SKM-1 (cell line): ENCODE measurements around the gene MORN5.

Source experiments
- DNase-seq: peaks from one replicate; lab custom pipeline; 2025; ENCODE audit not compliant: unreplicated experiment; lab: John Stamatoyannopoulos, UW

MORN5 gene

DNA sequence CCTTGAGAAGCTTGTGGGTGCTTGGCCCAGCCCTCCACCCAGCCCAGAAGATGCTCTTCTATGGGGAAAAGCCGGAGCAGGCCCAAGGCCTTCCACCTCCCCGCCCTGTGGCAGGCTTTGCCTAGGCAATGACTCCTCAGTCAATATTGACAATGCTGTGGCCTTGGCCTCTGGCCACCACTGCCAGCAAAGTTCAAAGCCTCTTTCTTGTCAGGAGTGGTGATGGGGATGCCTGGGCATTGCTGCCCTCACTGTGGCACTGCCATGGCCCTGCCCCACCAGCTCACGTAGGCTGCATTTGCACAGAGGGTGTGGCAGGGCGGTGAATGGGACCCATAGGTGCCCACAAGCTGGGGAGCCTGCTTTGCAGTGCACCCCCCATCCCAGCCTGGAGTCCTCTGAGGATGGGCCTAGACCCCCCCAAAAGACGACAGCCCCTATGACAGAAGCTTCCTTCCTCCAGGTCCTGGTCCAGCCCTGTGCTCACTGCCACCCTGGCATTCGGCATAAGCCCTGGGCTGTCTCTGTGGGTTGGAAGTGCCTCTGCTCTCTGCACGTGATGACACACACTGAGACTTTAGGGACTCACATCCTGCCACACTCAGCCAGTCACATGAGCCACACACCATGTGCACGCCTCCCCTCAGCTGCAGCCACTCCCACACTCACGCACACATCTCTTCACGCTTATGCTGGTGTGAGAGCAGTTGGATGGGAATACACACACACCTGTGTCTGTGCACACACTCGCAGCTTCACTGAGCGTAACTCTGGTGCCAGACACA, 31.1 kb downstream of the MORN5 start:
- no peak for DNase-seq

DNA sequence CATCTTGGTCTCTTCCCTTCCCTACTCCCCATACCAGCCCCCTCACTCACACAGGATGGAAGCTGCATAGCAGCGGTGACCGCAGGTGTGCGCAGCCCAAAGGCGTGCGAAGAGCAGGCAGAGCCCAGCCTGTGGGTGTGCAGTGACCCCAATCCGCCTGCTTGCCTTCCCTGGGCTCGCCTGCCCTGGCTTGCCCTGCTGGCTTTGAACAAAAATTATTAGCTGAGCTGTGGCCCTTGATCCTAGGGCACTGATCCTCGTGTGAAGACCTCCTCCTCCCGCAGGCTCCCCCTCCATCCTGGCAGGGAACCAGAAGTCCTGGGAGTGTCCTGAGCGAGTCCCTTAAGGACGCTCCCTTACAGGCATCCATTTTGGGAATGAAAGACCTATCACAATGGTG, 31.9 kb downstream of the MORN5 start:
- DNase-seq: no peak

DNA sequence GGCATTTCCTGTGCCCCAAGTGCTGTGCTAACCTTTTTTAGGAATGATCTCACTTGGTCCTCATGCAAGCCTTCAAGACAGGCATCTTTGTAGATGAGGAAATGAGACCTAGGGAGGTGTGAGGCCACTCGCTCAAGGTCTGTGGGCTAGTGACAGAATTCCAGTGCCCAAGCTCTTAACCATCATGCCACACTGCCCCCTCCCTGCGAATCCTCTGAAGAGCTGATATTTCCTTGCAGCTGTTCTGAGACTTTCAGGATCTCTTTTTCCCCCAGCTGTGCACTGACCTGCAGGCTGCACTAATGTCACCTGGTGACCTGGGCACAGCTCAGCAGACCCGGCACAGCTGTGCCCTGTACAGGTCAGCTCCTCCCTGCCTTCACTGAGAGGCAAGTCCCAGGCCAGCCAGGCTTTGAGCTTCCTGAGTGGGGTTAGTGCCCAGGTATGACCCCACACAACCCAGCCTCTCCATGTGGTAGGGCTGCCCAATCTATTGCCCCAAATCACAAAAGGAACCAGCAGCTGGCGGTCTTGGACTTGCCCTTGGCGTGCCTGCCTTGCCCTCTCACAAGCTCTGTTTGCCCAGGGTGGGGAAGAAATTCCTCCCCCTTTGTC, 32.7 kb downstream of the MORN5 start:
- DNase-seq: no peak

DNA sequence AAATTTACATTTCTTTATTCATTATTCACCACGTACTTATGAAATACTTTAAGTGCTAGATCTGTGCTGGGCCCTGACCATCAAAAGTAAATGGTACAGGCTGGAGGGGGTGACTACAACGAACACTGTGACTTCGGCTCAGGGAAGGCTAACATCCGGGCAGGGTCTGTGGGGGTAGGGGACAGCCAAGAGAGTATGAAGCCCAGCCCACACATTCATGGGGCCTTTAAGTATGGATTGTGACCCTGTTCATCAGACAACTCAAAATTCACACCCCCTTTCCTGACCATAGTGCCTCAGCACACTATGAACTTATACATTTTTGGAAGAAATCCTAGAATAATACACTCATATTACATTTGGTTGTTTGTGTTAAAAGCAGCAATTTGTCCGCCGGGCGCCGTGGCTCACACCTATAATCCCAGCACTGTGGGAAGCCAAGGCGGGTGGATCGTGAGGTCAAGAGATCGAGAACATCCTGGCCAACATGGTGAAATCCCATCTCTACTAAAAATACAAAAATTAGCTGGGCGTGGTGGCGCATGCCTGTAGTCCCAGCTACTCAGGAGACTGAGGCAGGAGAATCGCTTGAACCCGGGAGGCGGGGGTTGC, 33.3 kb downstream of the MORN5 start:
- DNase-seq: no peak

DNA sequence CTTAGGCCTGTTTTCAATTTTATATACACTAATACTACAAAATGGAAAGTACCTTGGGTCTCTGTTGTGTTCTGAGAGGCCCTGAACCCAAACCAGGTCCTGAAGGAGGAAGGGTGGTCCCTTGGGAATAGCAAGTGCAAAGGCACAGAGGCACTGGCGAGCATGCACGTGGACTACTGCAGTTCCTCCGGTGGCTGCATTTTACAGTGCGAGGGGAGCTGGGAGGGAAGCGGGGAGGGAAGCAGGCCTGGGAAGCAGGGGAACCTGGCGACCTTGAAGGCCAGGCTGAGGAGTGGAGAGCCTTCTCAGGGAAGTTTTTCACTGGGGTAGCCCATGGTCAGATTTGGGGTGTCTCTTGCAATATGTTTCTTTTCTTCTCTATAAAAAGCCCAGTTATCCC, 33.9 kb downstream of the MORN5 start:
- no peak for DNase-seq

DNA sequence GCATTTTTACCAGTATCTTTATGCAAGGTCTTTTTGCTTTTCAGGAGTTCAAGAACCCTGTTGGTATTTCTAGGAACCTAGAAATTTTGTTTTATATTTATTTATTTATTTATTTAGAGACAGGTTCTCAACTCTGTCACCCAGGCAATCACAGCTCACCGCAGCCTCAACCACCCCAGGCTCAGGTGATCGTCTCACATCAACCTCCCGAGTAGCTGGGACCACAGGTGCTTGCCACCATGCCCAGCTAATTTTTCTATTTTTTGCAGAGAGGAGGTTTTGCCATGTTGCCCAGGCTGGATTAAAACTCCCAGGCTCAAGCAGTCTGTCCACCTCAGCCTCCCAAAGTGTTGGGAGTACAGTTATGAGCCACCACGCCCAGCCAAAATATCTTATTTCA, 36.2 kb downstream of the MORN5 start:
- DNase-seq: no peak

DNA sequence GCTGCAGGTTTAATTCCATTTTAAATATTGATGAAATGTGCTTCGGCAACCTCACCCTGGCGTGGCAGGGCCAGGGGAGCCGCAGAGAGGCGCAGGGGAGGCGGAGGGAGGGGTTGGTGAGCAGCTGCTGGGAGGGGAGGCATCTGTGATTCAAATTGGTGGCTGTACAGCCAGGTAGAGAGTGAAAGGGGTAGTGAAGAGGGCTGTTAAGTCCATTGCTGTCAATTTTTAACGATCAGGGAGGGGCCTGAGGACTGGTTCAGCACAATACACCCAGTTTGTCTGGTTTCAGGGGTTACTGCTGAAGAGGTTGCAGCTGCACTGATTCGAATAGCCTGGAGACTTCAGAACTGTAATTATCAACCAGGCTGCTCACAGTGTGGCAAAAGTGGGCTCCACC, 37.7 kb downstream of the MORN5 start:
- no peak for DNase-seq

DNA sequence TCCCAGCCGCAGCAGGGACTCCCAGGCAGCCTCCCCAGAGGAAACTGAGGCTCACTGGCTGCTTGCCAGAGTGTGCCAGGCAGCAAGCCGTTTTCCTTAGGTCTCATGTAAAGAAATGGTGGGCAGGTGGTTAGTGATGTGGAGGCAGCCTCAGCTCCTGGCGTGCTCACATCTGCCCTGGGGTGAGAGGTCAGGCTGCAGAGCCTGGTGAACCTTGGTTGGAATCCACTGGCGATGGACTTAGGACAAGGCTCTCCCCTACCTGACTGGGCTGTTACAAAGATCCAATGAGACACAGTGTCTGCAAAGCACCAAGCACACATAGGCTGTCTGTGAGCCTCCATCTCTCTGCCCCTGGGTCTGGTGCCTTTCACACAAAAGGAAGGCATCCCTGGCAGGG, 38.2 kb downstream of the MORN5 start:
- no peak for DNase-seq

DNA sequence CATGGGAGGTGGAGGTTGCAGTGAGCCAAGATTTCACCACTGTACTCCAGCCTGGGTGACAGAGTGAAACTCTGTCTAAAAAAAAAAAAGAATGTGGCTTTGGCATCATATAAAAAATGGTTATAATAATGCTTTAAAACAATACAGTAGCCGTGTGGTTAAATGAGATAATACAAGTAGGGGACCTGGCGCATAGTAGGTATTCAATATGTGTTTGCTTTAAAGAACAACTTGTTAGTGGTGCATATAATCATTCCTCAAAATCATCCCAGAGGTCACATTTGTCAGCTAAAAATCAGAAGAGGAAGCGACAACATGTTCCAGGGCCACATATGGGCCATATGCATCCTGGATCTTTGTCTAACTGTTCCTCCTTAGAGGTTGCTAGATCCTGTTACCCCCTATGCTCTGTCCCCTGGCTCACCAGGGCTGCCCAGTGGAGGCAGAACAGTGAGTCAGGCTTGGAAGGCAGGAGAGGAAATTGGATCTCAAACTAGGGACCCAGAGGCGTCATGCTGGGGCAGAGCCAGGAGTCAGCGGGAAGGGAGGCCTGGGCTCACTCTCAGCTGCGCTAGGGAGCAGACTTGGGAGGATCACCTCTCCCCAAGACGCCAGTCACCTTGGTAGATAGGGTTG, 41.4 kb downstream of the MORN5 start:
- DNase-seq: no peak

DNA sequence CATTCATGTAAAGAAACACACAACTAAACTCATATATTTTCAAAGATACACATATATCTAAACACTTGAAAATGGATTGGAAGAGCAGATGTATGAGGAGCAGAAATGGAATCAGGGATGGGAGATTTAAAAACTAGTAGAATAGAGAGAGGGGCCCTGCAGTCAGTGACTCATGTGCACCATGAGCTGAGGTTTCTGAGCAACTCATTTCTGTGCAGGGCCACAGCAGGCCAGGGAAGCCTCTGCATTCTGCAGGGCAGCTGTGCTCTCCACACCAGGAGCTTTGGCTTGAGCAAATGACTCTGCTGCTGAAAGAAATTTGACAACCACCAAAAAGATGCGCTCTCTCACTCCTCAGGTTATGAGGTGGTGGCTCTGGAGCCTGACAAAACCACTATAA, 41.9 kb downstream of the MORN5 start:
- no peak for DNase-seq

DNA sequence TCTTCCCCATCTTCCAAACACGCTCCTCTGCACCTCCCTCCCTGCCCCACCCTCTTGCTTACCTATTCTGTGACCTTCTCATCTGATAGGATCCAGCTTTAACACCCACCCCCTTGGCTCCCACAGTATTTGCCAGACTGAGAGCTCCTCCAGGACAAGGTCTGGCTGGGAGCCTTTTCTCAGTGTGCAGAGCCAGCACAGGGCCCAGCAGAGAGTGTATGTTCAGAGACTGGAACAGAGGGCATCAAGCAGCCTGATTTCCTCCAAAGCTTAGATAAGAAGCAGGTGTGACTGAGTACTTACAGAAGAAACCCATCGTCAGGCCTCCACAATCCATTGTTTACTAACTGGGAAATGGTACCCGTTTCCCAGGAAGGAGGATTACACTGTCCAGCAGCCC, 42.4 kb downstream of the MORN5 start:
- no peak for DNase-seq

DNA sequence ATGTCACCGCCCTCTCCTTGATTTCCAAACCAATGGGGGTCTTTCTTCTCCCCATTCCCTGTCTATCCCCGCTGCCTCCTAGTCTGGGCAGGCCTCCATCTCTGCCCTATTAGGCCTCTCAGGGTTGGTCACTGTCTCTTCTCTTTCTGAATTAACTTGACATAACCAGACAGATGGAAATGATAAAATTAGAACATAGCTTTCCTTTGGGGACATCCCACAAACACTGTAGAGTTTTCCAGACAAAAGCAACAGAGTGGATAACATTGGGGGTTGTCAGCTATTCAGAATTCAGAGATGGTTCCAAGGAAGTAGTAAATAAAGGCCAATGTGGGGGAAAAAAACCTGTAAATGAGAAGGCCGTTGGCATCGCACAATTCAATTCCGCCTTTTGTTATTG, 44.3 kb downstream of the MORN5 start:
- DNase-seq: no peak

DNA sequence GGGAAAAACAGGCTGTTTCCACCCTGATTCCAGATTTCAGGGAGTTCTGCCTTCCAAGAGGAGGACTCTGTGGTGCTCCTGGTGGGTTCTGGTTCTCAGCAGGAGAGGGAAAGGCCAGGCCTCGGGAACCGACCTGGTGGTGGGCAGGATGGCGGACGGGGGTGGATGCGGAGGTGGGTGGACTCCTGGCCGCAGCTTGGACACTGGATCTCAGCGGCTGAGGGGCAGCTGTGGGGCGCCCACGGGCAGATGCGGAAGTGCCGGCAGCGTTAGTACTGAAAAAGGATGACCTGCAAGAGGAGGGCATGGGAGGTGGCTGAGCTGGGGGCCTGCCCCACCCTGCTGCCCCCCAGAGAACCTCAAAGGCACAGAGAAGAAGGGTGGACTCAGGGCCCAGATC, 44.8 kb downstream of the MORN5 start:
- no peak for DNase-seq

DNA sequence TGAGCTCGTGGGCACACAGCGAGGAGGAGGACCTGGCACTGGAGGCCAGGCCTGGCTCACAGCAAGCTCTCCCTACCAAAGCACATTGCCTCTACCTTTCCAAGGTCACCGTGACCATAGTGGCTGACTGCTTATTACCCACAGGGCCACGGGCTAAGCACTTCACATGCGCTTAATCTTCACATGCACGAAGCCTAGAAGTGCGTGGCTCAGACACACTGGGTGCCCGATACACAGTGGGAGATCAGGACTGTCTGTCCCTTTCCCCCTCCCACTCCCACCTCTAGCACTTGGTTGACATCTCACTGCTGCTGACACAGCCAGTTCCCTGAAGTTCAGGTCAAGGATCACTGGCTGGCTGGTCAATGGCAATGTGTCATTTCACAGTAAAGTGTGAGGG, 45.5 kb downstream of the MORN5 start:
- no peak for DNase-seq

DNA sequence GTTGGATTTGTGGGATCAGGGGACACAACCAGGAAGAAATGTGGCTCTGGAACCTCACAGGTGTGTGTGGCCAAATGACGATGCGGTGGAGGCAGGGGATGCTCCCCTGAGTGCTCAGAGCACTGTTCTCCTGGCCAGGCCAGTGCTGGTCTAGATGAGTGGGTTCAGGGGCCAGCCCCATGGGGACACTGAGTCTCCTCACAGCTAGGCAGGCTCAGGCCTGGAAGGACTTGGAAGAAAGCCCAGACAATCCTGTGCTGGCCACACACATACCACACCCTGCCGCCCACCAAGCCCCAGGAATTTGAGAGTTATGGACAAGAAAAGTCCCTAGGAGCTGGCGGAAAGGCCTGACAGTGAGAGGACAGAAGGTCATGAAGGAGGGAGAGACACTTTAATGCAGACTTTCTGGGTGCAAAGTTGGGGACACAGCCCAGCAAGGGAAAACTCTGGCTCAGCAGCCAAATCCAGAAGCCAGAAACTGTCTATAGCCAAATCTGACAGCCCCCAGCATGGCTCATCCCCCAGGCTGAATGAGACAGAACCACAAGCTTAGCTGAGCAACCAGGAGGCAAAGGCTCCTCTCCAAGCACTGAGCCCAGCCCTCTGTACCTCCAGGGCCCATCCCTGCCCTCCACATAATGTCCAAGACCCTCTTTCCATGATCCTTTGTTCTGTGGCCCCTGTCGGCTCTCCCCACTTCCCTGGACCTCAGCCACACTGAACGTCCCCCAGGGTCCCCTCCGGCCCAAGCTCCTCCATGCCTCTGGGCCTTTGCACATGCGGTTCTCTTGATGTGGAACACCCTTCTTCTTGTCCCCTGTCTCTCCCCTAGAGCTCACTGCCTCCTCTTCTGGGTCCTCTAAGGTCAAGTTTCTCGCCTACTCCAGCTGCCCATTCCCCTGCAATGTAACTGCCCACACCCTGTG, 46.7 kb downstream of the MORN5 start:
- DNase-seq: no peak

DNA sequence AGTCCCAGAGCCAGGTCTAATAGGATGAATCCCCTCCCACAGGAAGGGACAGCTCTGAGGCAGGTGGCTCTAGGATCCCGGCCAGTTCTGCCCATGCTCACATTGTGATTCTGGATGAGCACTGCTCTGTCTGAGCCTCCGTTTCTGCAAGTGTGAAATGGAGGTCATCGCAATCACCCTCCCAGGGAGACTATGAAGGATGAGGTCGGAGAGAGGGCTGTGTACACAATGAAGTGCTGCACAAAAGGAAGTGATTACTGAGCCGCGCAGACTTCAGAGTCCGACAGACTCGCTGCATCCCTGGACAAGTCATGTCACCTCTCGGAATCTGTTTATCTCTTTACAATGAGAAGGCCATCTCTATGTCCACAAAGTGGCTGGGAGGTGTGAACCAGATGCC, 47.4 kb downstream of the MORN5 start:
- DNase-seq: no peak

DNA sequence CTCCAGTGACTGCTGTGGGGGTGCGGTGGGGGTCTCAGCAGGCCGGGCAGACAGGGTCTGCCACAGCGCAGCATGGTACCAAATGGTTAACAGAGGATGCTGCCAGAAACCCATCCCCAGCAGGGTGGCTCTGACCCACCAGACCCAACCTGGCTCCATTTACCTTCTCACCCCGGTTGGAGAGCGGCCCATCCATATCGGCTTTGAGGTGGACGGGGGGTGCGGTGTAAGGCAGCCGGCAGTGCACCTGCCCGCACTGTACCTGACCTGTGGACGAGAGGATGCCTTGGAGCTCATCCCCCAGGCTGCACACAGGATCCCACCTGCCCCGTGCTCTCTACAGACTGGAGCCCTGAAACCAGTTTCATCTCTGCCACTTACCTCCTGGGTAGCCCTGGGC, 49.7 kb downstream of the MORN5 start:
- DNase-seq: no peak

DNA sequence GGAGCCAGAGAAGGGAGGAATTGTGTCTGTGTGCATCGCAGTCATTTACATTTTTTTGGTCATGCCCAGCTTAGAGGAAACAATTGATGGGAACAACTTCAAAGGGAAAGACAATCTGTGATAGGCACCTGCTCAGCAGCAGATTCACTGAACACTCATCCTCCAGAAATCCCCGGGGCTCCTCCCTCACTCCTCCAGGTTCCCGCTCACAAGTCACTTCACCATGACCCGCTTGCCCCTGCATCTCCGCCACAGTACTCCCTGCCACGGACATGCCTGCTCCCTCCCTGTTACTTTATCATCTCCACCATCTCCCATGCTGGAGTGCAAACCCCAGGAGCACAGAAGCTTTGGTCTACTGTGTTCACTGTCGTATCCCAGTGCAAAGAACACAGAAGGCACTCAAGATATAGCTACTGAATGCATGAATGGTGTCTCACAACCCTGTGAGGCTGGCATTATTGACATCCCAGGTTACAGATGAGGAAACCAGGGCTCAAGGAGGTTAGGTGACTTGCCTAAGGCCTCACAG, 52.8 kb downstream of the MORN5 start:
- DNase-seq: no peak

DNA sequence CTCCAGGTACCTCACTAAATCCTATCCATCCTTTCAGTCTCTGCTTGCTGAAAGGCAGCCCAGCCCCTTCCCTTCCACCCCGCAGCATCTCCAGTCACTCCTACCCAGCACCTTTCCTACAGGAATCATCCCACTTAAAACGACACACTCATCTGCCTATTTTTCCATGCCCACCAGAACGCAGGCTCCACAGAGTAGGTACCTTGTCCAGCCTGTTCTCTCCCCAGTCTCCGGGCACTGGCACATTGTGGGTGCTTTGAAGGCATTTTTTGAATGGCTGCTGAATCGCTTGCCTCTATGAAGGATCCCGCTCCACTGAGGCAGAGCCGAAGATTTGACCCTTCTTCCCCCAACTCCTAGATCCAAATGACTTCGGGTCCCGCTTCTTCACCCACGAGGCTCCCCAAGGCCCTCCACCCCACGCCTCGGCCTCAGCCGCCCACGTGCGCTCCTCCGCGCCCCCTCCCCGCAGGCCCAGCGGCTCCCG, 53.4 kb downstream of the MORN5 start:
- DNase-seq: no peak

DNA sequence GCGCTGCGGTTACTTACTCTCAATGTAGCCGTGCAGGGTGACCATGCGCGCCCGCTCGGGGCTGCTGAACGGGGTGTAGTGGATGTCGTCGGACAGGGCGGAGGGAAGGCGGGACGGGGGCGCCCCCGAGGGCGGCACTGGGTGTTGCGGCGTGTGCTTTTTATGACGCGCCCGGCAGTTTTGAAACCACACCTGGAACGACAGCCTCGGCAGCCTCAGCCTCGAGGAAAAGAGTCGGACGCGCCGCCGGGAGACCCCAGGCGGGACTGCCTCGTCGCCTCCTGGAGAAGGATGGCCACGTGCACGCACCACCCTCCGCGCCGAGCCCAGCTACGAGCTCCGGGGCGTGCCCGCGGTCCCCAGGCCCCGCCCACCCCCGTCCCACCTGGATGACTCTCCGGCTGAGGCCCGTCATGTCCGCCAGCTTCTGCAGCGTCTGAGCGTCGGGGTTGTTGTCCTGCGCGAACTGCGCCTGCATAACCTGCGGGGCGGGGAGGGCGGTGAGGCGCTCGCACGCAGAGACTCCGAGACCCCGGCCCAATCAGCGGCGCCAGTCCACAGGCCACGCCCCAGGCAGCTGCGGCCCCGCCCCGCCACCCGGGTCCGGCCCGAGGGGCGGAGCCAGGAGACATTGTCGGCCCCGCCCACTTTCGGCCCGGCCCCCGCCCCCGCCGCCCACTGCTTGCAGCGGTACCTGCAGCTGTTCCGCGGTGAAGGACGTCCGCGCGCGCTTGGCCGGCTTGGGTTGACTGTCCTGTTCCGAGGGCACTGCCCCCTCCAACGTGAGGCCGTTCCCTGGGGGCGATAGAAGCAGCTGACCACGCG, 54.1 kb downstream of the MORN5 start:
- DNase-seq: no peak
